OCI-LY3 (cell line): ENCODE data around the gene CA6.
"Not testable (repeated sequence)": the region's sequence is repeated elsewhere in the genome, so short reads cannot be mapped to it uniquely, and the experiment has no call there.

Experiments
- H2AFZ ChIP-seq: fragments of 200-600, 300-600 bp; shearing (Covaris generic); 2 replicates; pipeline ENCODE4 v1.6.0; 2014; ENCODE audit warnings: antibody characterized with exemption, low read depth, low read length
- H3K27ac ChIP-seq: fragments of 200-600, 300-600 bp; sonication (generic); 2 replicates; pipeline ENCODE4 v1.5.1; 2014; ENCODE audit warnings: mild to moderate bottlenecking, low read length, moderate library complexity, mixed read lengths
- H3K27me3 ChIP-seq: fragments of 200-600, 300-600 bp; sonication (generic); 2 replicates; pipeline ENCODE4 v1.6.1; 2014; ENCODE audit warnings: low read depth, low read length, mixed read lengths
- H3K36me3 ChIP-seq: fragments of 200-600, 300-600 bp; sonication (generic); replicated peaks from 2 replicates; pipeline ENCODE3; 2014; ENCODE audit warnings: low read depth, low read length, mixed read lengths
- H3K4me1 ChIP-seq: fragments of 300-600, 200-600 bp; sonication (generic); 2 replicates; pipeline ENCODE4 v1.6.1; 2014; ENCODE audit warnings: low read length, mixed read lengths
- H3K4me2 ChIP-seq: fragments of 200-600, 300-600 bp; sonication (generic); 2 replicates; pipeline ENCODE4 v1.6.1; 2014; ENCODE audit warnings: low read length, mixed read lengths
- H3K4me3 ChIP-seq: fragments of 300-600, 200-600 bp; sonication (generic); 2 replicates; pipeline ENCODE4 v1.5.1; 2014; ENCODE audit warnings: antibody characterized with exemption, mild to moderate bottlenecking, low read length, moderate library complexity
- H3K79me2 ChIP-seq: fragments of 300-600, 200-600 bp; shearing (Covaris generic); 2 replicates; pipeline ENCODE4 v1.6.1; 2014; ENCODE audit warnings: mild to moderate bottlenecking, low read length, mixed read lengths
- H3K9ac ChIP-seq: fragments of 300-600, 200-600 bp; shearing (Covaris generic); 2 replicates; pipeline ENCODE4 v1.6.0; 2014; ENCODE audit warnings: mild to moderate bottlenecking, low read length, moderate library complexity
- H3K9me3 ChIP-seq: fragments of 200-600, 300-600 bp; shearing (Covaris generic); 2 replicates; pipeline ENCODE4 v1.6.1; 2014; ENCODE audit warnings: low read length, mixed read lengths; ENCODE audit not compliant: insufficient read depth
- H4K20me1 ChIP-seq: fragments of 200-600, 300-600 bp; sonication (generic); 2 replicates; pipeline ENCODE4 v1.6.1; 2016; ENCODE audit warnings: low read length, mixed read lengths; ENCODE audit not compliant: insufficient read depth
- CTCF ChIP-seq: fragments of 200-600, 300-600 bp; sonication (generic); IDR thresholded peaks from 2 replicates; pipeline ENCODE4 v1.5.1; 2014; ENCODE audit warnings: antibody characterized with exemption, low read length, low read depth
- EZH2phosphoT487 ChIP-seq: fragments of 200-600 bp; shearing (Covaris generic); IDR thresholded peaks from 2 replicates; pipeline ENCODE4 v1.6.1; 2018; ENCODE audit warnings: antibody characterized with exemption, mixed run types, low read depth

Gene CA6

GRCh38 chr1:8945568-8945967, at the start of gene CA6:
Gene CA6, plus strand, starts transcription at chr1:8945868. Its CDS starts 19 bp downstream, at chr1:8945887.
- no peaks in the 10 kb centered on the region for H3K27me3 ChIP-seq
- TF ChIP-seq EZH2phosphoT487 (no peak), CTCF (no peak)
- H3K9me3 ChIP-seq: no peaks in the 10 kb centered on the region
- no peaks in the 10 kb centered on the region for H3K79me2 ChIP-seq
- H2AFZ ChIP-seq: no peak within 1 kb of the TSS
- no peaks in the 10 kb centered on the region for H3K36me3 ChIP-seq
- H3K9ac ChIP-seq: no peak within 1 kb of the TSS
- H3K4me3 ChIP-seq: no peak within 1 kb of the TSS
- H3K4me2 ChIP-seq: no peak within 1 kb of the TSS
- no peak within 1 kb of the TSS for H3K27ac ChIP-seq
- no peaks in the 10 kb centered on the region for H3K4me1 ChIP-seq
- no peaks in the 10 kb centered on the region for H4K20me1 ChIP-seq

- H3K79me2 ChIP-seq, H3K4me3 ChIP-seq, H3K9ac ChIP-seq, H3K27me3 ChIP-seq, H3K4me2 ChIP-seq, H4K20me1 ChIP-seq, H2AFZ ChIP-seq, H3K9me3 ChIP-seq, H3K36me3 ChIP-seq, H3K27ac ChIP-seq: not testable (repeated sequence)
- H3K4me1 ChIP-seq: peaks cover 25% of the 10 kb centered on the region
Observed at GRCh38 chr1:8896775-8897174, 48.9 kb upstream of the CA6 start.

GRCh38 chr1:8897505-8897904, 48.2 kb upstream of the CA6 start:
- H3K36me3 ChIP-seq, H4K20me1 ChIP-seq, H3K9me3 ChIP-seq, H3K4me3 ChIP-seq, H3K4me2 ChIP-seq, H3K27ac ChIP-seq, H3K79me2 ChIP-seq, H3K27me3 ChIP-seq, H2AFZ ChIP-seq, H3K9ac ChIP-seq: not testable (repeated sequence)
- H3K4me1 ChIP-seq: peaks cover 18% of the 10 kb centered on the region

DNA sequence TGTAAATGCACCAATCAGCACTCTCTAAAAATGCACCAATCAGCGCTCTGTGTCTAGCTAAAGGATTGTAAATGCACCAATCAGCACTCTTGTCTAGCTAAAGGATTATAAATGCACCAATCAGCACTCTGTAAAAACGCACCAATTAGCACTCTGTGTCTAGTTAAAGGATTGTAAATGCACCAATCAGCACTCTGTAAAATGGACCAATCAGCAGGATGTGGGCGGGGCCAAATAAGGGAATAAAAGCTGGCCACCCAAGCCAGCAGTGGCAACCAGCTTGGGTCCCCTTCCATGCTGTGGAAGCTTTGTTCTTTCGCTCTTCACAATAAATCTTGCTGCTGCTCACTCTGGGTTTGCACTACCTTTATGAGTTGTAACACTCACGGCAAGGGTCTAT, 47.2 kb upstream of the CA6 start:
- not testable (repeated sequence) for H3K9ac ChIP-seq, H3K27ac ChIP-seq, H3K36me3 ChIP-seq, H3K9me3 ChIP-seq, H3K4me2 ChIP-seq, H3K27me3 ChIP-seq, H2AFZ ChIP-seq, H3K4me3 ChIP-seq, H3K79me2 ChIP-seq, H4K20me1 ChIP-seq
- peaks cover 18% of the 10 kb centered on the region for H3K4me1 ChIP-seq

DNA sequence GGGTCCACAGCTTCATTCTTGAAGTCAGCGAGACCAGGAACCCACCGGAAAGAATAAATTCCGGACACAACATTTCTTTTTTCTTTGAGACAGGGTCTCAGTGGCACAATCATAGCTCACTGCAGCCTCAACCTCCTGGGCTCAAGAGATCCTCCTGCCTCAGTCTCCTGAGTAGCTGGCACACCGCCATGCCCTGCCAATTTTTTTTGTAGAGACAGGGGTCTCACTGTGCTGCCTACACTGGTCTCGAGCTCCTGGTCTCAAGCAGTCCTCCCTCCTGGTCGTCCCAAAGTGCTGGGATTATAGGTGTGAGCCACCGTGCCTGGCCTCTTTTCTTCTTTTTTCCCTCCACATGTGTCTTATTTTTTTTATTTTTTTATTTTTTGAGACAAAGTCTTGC, 46.6 kb upstream of the CA6 start:
- H3K79me2 ChIP-seq: no peaks in the 10 kb centered on the region

GRCh38 chr1:8900684-8901083, 45.0 kb upstream of the CA6 start:
- H3K79me2 ChIP-seq, H4K20me1 ChIP-seq, H3K36me3 ChIP-seq, H3K27me3 ChIP-seq, H3K9me3 ChIP-seq, H3K27ac ChIP-seq, H3K9ac ChIP-seq, H3K4me2 ChIP-seq, H2AFZ ChIP-seq, H3K4me3 ChIP-seq: not testable (repeated sequence)
- H3K4me1 ChIP-seq: peaks cover 12% of the 10 kb centered on the region

More for the DNA sequence above, 46.6 kb upstream of the CA6 start:
- Histone ChIP-seq H2AFZ (no peak overlapping the region), H3K4me2 (no peak overlapping the region), H3K27me3 (no peaks in the 10 kb centered on the region), H3K4me1 (peaks cover 15% of the 10 kb centered on the region), H3K9ac (no peak overlapping the region), H3K36me3 (no peaks in the 10 kb centered on the region), H3K27ac (no peak overlapping the region), H3K9me3 (no peaks in the 10 kb centered on the region), H3K4me3 (no peak overlapping the region), H4K20me1 (no peaks in the 10 kb centered on the region)
- no peak for TF ChIP-seq EZH2phosphoT487
- no peak for TF ChIP-seq CTCF
